ENCODE data around the gene SLC9A3. TPM values are rescaled to one million over a fixed set of nuclear protein-coding genes. Genes with fewer than 3 reads are reported as not detected.

SLC9A3 gene
- polyA plus RNA-seq, 1 donor, result 203 TPM

DNA sequence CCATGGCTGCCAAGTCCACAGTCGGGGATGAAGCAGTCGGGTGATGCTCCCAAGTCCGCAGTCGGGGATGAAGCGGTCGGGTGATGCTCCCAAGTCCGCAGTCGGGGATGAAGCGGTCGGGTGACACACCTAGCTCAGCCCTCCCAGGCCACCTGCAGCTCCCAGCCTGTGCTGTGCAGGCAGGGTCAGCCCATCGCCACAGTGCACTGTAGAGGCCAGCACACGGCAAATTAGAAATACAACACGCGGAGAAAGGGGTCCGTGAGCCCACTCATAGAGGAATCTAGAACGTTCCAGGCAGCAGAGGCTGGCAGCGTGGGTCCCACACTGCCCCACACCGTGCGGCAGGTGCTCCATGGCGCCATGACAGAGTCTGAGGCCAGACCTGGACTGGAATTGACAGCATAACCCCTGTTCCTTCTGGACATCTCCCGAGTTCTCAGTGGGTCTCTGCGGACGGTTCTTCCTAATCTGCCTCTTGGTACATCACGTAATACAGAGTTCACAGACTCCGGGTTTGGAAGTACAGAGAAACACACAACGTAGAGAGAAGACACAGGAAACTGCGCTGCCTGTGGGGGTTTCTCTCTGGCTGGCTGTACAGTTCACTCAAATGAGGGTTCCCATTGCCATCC, 89.0 kb downstream of the SLC9A3 start:
- WGBS (ENCODE audit: insufficient coverage, low lambda C conversion rate), result no CpG with 5 or more reads among the region's 27 CpGs
- H3K9me3 ChIP-seq (ENCODE audit: control insufficient read depth, low read depth, low read length), result peaks cover 4% of the 10 kb centered on the region
- no peak overlapping the region for H3K4me3 ChIP-seq (ENCODE audit: low read length)
- no peaks in the 10 kb centered on the region for H3K36me3 ChIP-seq (ENCODE audit: control insufficient read depth, insufficient read depth, low read length)
- H3K4me1 ChIP-seq (ENCODE audit: control insufficient read depth, insufficient read depth, low read length), result peaks cover 13% of the 10 kb centered on the region
- no peaks in the 10 kb centered on the region for H3K27me3 ChIP-seq (ENCODE audit: control insufficient read depth, insufficient read depth, low read length)
- DNase-seq, result no peak
- H3K27ac ChIP-seq (ENCODE audit: low read length), result no peak overlapping the region

DNA sequence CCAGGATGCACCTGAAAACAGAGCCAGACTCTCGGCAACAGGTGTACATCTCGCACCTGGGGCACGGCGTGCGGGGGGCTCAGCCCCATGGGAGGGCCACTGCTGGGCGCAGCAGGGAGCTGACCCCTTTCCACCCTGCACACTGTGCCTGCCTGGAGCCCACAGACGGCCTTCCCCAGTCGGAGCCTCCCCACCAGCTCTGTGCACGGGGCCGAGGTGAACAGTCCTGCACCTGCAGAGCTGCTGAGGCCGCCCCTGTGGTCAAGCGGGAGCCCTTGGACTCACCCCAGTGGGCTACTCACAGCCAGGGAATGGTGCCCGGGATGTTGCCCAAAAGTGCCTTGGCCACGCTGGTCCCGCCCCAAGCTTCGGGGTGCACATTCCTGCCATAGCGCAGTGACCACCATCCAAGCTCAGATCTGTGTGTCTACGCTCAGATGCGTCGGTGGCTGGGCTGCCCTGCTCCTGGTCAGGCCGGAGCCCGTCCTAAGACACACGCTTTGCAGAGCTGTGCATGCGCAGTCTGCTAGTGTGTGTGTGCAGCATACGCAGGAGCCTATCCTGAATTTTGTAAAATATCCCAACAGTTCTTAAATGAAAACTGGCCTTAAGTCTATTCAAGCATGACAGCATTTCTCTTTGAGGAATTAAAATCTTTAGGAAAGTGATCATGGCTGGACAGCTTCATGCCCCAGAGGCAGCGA, 89.7 kb downstream of the SLC9A3 start:
- no CpG with 5 or more reads among the region's 26 CpGs for WGBS (ENCODE audit: insufficient coverage, low lambda C conversion rate)
- no peak for DNase-seq
- Histone ChIP-seq H3K27ac (ENCODE audit: low read length) (no peak overlapping the region), H3K9me3 (ENCODE audit: control insufficient read depth, low read depth, low read length) (peaks cover 6% of the 10 kb centered on the region), H3K4me3 (ENCODE audit: low read length) (no peak overlapping the region), H3K4me1 (ENCODE audit: control insufficient read depth, insufficient read depth, low read length) (peaks cover 14% of the 10 kb centered on the region), H3K27me3 (ENCODE audit: control insufficient read depth, insufficient read depth, low read length) (no peaks in the 10 kb centered on the region), H3K36me3 (ENCODE audit: control insufficient read depth, insufficient read depth, low read length) (no peaks in the 10 kb centered on the region)

DNA sequence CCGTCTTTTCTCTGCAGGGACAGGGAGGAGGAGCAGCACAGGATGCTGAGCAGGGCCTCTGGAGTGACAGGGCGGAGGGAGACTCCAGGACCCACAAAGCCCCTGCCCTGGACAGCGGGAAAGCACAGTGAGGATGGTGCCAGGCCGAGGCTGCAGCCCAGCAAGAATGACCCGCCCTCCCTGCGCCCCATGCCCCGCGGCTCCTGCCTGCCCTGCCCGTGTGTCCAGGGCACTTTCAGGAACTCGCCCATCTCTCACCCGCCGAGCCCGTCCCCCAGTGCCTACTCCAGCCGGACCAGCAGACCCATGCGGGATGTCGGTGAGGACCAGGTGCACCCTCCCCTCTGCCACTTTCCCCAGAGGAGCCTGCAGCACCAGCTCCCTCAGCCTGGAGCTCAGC, 90.4 kb downstream of the SLC9A3 start:
- H3K9me3 ChIP-seq (ENCODE audit: control insufficient read depth, low read depth, low read length), result peaks cover 9% of the 10 kb centered on the region
- no peaks in the 10 kb centered on the region for H3K36me3 ChIP-seq (ENCODE audit: control insufficient read depth, insufficient read depth, low read length)
- DNase-seq, result no peak
- no peak overlapping the region for H3K27ac ChIP-seq (ENCODE audit: low read length)
- peaks cover 14% of the 10 kb centered on the region for H3K4me1 ChIP-seq (ENCODE audit: control insufficient read depth, insufficient read depth, low read length)
- H3K27me3 ChIP-seq (ENCODE audit: control insufficient read depth, insufficient read depth, low read length), result no peaks in the 10 kb centered on the region
- H3K4me3 ChIP-seq (ENCODE audit: low read length), result no peak overlapping the region
- no CpG with 5 or more reads among the region's 16 CpGs for WGBS (ENCODE audit: insufficient coverage, low lambda C conversion rate)

DNA sequence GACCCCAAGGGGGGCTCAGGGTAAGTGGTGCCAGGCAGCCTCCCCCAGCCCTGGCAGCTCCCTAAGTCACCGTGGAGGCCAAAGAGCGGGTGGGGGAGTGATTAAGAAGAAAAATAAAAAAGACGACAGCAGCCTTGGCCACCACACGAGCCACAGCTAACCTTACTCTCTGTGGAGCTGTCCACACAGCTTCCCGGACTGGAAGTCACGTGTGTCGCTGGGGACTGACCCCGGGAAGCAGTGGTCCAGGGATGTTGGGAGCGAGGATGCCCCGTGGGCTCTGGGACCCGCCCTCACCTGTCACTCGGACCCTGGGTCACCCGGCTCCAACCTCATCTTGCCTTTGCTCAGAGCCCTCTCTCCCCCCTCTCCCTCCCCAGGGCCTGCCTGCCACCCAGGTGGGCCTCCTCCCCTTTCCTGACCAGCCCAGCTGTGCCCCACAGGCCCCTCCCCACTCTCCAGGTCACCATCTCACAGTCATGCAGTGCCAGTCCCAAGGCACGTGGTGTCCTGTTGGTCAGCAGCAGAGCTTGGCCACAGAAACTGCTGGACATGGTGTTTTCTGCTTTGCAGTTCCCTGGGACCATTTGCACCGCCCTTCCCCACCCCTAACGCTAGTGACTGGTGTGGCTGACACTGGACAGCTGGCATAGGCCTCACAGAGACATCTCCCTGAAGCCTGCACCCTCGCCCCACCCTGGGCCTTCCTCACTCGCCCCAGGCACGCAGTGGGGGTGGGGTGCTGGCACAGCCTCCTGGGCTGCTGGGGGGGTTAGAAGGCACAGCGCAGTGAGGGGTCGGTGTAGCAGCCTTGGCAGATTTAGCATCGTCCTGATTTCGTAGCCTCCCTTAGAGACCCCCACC, 91.1 kb downstream of the SLC9A3 start:
- no peaks in the 10 kb centered on the region for H3K36me3 ChIP-seq (ENCODE audit: control insufficient read depth, insufficient read depth, low read length)
- H3K4me1 ChIP-seq (ENCODE audit: control insufficient read depth, insufficient read depth, low read length), result peaks cover 14% of the 10 kb centered on the region
- WGBS (ENCODE audit: insufficient coverage, low lambda C conversion rate), result 93% methylated on average over 2 of the region's 23 CpGs
- H3K27me3 ChIP-seq (ENCODE audit: control insufficient read depth, insufficient read depth, low read length), result no peaks in the 10 kb centered on the region
- no peak for DNase-seq
- H3K27ac ChIP-seq (ENCODE audit: low read length), result no peak overlapping the region
- H3K9me3 ChIP-seq (ENCODE audit: control insufficient read depth, low read depth, low read length), result peaks cover 9% of the 10 kb centered on the region
- H3K4me3 ChIP-seq (ENCODE audit: low read length), result no peak overlapping the region

DNA sequence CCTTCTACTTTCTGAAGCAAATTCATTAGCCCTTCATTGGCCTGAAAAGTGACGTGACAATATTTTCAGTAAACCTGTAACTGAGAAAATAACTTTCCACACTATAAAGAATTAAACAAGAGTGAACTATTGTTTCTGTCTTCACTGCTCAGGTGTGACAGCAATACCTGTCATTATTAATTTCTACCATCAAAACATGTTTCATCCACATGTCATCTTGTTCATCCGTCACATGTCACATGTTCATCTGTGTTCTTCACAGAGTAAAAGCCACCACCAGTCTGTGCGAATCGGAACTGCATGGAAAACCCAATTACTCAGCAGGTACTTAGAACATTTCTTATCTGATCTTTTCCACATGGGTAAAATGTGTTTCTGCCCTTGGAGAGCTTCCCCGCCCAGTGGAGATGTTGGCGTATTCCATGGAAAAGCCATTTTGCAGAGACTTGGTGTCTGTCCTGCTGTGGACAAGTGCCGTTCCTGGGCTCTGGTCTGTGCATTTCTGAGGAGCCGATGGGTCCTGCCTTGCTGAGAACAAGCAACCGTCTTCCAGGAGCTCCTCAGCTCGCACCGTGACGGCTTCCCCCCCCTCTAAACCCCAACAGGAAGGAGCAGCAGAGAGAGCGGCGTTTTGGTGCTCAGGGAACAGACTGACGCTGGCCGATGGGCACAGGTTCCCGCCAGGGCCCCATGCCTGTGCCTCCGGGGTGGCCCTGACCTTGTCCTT, 91.9 kb downstream of the SLC9A3 start:
- 100% methylated on average over 1 of the region's 18 CpGs for WGBS (ENCODE audit: insufficient coverage, low lambda C conversion rate)
- H3K9me3 ChIP-seq (ENCODE audit: control insufficient read depth, low read depth, low read length), result peaks cover 9% of the 10 kb centered on the region
- no peaks in the 10 kb centered on the region for H3K27me3 ChIP-seq (ENCODE audit: control insufficient read depth, insufficient read depth, low read length)
- H3K36me3 ChIP-seq (ENCODE audit: control insufficient read depth, insufficient read depth, low read length), result no peaks in the 10 kb centered on the region
- H3K4me3 ChIP-seq (ENCODE audit: low read length), result no peak overlapping the region
- H3K4me1 ChIP-seq (ENCODE audit: control insufficient read depth, insufficient read depth, low read length), result peaks cover 14% of the 10 kb centered on the region
- no peak overlapping the region for H3K27ac ChIP-seq (ENCODE audit: low read length)
- DNase-seq, result no peak

DNA sequence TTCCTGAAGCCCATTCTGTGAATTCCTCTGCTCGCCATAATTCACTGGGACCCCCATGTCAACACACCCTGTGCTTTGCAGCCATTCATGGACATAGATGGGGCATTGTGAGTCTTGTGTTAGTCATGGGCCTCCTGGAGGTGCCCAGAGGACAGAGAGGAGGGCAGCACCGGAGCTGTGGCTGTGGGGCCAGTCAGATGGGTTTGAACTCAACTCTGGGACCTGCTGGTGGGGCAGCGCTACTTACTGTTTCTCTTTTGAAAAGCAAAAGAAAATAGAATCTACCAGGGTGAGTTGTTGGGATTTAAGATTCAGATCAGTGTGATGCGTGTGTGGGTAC, 92.6 kb downstream of the SLC9A3 start:
- no CpG with 5 or more reads among the region's 4 CpGs for WGBS (ENCODE audit: insufficient coverage, low lambda C conversion rate)
- DNase-seq, result no peak
- Histone ChIP-seq H3K36me3 (ENCODE audit: control insufficient read depth, insufficient read depth, low read length) (no peaks in the 10 kb centered on the region), H3K27ac (ENCODE audit: low read length) (no peak overlapping the region), H3K27me3 (ENCODE audit: control insufficient read depth, insufficient read depth, low read length) (no peaks in the 10 kb centered on the region), H3K4me3 (ENCODE audit: low read length) (no peak overlapping the region), H3K4me1 (ENCODE audit: control insufficient read depth, insufficient read depth, low read length) (peaks cover 14% of the 10 kb centered on the region), H3K9me3 (ENCODE audit: control insufficient read depth, low read depth, low read length) (peaks cover 9% of the 10 kb centered on the region)

DNA sequence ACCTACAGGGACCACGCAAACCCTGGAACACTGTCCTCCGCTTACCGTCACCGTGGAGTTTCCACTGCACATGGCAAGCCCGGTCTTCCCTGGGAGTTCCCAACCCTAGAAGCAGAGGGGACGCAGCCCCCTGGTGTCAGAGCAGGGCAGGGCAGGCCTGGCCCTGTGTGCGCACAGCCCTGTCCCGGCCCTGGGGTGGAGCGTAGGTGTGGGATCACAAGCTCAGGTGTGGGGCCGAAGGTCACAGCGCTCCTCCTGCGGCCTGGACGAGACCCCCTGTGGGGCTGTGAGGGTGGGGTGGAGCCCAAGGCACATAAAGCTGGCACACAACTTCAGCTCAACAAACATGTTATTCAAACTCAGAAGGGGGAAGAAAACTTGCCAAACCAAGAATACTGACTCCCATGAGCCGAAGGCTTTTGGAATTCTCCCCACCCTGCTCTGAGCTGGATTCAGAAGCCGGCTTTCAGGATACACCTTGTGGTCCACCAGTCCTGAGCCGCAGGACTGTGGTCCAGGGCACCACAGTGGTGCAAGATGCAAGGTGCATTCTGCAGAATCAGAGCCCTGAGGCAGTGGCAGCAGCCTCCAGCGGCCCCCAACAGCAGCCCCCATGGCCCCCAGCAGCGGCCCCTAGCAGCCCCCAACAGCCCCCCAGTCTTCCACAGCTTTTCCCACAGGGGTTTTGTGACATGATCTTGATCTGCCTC, 93.1 kb downstream of the SLC9A3 start:
- peaks cover 14% of the 10 kb centered on the region for H3K4me1 ChIP-seq (ENCODE audit: control insufficient read depth, insufficient read depth, low read length)
- no CpG with 5 or more reads among the region's 18 CpGs for WGBS (ENCODE audit: insufficient coverage, low lambda C conversion rate)
- H3K9me3 ChIP-seq (ENCODE audit: control insufficient read depth, low read depth, low read length), result peaks cover 9% of the 10 kb centered on the region
- peak; percentile 62 to 82 for DNase-seq
- no peaks in the 10 kb centered on the region for H3K36me3 ChIP-seq (ENCODE audit: control insufficient read depth, insufficient read depth, low read length)
- H3K27ac ChIP-seq (ENCODE audit: low read length), result no peak overlapping the region
- no peaks in the 10 kb centered on the region for H3K27me3 ChIP-seq (ENCODE audit: control insufficient read depth, insufficient read depth, low read length)
- H3K4me3 ChIP-seq (ENCODE audit: low read length), result no peak overlapping the region

DNA sequence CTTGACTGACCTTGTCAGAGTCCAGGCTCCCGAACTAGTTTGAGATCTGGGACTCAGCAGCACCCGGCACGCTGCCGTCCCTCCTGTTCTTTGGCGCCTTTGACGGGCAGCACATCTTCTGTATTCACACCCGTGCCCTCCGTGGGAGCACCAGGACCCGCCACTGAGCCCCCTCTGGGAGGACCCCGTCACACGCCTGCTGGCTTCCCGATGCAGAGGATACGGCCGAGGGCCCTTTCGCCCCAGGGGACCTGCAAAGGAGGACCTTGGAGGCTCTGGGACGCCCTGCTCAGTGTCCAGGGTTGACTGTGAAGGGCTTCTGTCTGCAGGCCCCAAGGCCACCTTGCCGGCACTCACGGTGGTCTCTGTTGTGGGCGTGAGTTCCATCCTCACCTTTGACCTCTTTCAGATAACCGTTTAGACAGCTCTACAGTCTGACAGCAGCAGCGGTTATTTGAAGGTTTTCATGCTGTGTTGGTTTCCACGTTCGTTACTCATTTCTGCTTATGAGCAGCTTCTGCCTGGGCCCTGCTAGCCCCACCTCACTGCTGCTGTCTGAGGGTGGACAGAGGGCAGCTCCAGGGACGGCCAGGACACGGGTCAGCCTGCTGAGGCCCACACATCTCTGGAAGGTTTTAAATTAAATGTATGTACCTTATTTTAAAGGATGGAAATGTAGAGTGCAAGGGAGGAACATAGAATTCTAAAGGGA, 93.9 kb downstream of the SLC9A3 start:
- WGBS (ENCODE audit: insufficient coverage, low lambda C conversion rate), result no CpG with 5 or more reads among the region's 25 CpGs
- Histone ChIP-seq H3K27me3 (ENCODE audit: control insufficient read depth, insufficient read depth, low read length) (no peaks in the 10 kb centered on the region), H3K4me3 (ENCODE audit: low read length) (no peak overlapping the region), H3K4me1 (ENCODE audit: control insufficient read depth, insufficient read depth, low read length) (peaks cover 14% of the 10 kb centered on the region), H3K27ac (ENCODE audit: low read length) (no peak overlapping the region), H3K36me3 (ENCODE audit: control insufficient read depth, insufficient read depth, low read length) (no peaks in the 10 kb centered on the region), H3K9me3 (ENCODE audit: control insufficient read depth, low read depth, low read length) (peaks cover 9% of the 10 kb centered on the region)
- DNase-seq, result no peak

DNA sequence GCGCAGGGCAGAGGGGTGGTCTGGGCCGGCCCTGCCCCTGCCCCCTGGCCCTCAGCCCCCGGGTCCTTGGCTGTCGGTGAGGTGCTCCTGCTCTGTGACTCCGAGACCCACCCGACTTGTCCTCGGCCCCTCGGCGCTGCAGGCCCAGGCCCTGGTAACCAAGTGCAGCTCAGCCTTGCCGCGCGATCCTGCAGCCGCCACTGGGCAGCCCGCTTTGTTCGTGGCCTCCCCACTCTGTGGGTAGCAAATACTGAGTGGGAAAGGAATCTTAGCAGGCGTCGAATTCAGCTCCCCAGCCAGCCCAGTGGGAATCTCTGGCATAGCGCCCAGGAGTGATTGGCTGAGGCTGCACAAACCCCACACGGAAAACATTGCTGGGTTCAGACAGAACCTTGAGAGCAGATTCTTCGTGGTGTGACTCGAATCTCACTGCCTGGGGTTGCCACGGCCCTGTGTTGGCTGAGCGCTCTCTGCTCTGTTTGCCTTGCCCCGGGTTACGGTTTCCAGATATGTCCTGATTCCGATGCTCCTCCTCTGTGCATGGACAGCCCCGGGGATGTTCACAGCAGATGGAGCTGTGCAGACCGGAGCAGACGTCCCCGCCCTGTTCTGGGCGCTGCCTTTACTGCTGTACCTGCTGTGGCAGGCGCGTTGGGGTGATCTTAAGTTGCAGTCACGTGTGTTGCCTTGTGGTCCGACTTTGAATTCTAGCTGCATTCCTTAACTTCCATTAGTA, 94.6 kb downstream of the SLC9A3 start:
- Histone ChIP-seq H3K4me1 (ENCODE audit: control insufficient read depth, insufficient read depth, low read length) (peaks cover 14% of the 10 kb centered on the region), H3K36me3 (ENCODE audit: control insufficient read depth, insufficient read depth, low read length) (no peaks in the 10 kb centered on the region), H3K4me3 (ENCODE audit: low read length) (no peak overlapping the region), H3K27me3 (ENCODE audit: control insufficient read depth, insufficient read depth, low read length) (no peaks in the 10 kb centered on the region), H3K9me3 (ENCODE audit: control insufficient read depth, low read depth, low read length) (peaks cover 9% of the 10 kb centered on the region), H3K27ac (ENCODE audit: low read length) (no peak overlapping the region)
- DNase-seq, result no peak
- no CpG with 5 or more reads among the region's 35 CpGs for WGBS (ENCODE audit: insufficient coverage, low lambda C conversion rate)
